Activated naive CD4-positive, alpha-beta T cell treated with Interleukin-2 at 50 U/mL for 16 hours (primary cell): ENCODE results near the gene RSBN1.
A peak's percentile ranks its signal among the peaks of the same experiment; 100 is the strongest.
"Not testable (repeated sequence)": the region's sequence is repeated elsewhere in the genome, so short reads cannot be mapped to it uniquely, and the experiment has no call there.

Experiments
- DNase-seq: peaks from one replicate; pipeline ENCODE4 v3.0.0-alpha.2; 2020

RSBN1 gene

GRCh38 chr1:113780374-113781146, 31.7 kb downstream of the RSBN1 start:
- DNase-seq = no peak

- DNase-seq = no peak
These were observed 32.7 kb downstream of the RSBN1 start for GRCh38 chr1:113779542-113779941.

- no peak for DNase-seq
These were observed 34.7 kb downstream of the RSBN1 start for GRCh38 chr1:113777561-113777960.

- DNase-seq = no peak
These were observed 42.2 kb downstream of the RSBN1 start for GRCh38 chr1:113770031-113770430.

GRCh38 chr1:113769601-113769970, 42.7 kb downstream of the RSBN1 start:
- DNase-seq = no peak

- no peak for DNase-seq
These were observed 43.2 kb downstream of the RSBN1 start for GRCh38 chr1:113768916-113769600.

- no peak for DNase-seq
These were observed 46.7 kb downstream of the RSBN1 start for GRCh38 chr1:113765306-113766230.

GRCh38 chr1:113763661-113764060, 48.6 kb downstream of the RSBN1 start:
- DNase-seq = no peak

- DNase-seq = no peak
These were observed 50.3 kb downstream of the RSBN1 start for GRCh38 chr1:113761937-113762336.

GRCh38 chr1:113760102-113761080, 51.9 kb downstream of the RSBN1 start:
- DNase-seq = no peak

GRCh38 chr1:113759333-113760101, 52.8 kb downstream of the RSBN1 start, which contains the start of gene PHTF1:
PHTF1 (minus strand) TSS chr1:113759486; CDS start chr1:113758703, 783 bp downstream.
- peak; percentile 59 for DNase-seq

GRCh38 chr1:113758631-113759332, 53.5 kb downstream of the RSBN1 start:
- peak; percentile 60 for DNase-seq

- DNase-seq = no peak
These were observed 55.8 kb downstream of the RSBN1 start for GRCh38 chr1:113756461-113756860.

- not testable (repeated sequence) for DNase-seq
These were observed 58.9 kb downstream of the RSBN1 start for GRCh38 chr1:113753333-113753732.

- no peak for DNase-seq
These were observed 60.8 kb downstream of the RSBN1 start for GRCh38 chr1:113751516-113751915.

- DNase-seq = no peak
These were observed 61.2 kb downstream of the RSBN1 start for GRCh38 chr1:113751114-113751513.

GRCh38 chr1:113749402-113749801, 62.9 kb downstream of the RSBN1 start:
- DNase-seq = no peak

- DNase-seq = no peak
These were observed 64.9 kb downstream of the RSBN1 start for GRCh38 chr1:113747376-113747775.

GRCh38 chr1:113745425-113745824, 66.9 kb downstream of the RSBN1 start:
- no peak for DNase-seq

GRCh38 chr1:113744114-113744513, 68.2 kb downstream of the RSBN1 start:
- no peak for DNase-seq

- DNase-seq = no peak
These were observed 69.8 kb downstream of the RSBN1 start for GRCh38 chr1:113742515-113742914.
